Loucy (cell line): ENCODE measurements around the gene GSC.

Experiments used
- EZH2phosphoT487 ChIP-seq: fragments of 200-600 bp; IDR thresholded peaks from 2 replicates; pipeline ENCODE4 v1.6.1; 2018; ENCODE audit warnings: antibody characterized with exemption, mild to moderate bottlenecking, moderate library complexity, borderline replicate concordance
- TF ChIP-seq, protein P1 (sequence below): fragments of 200-600 bp; sonication (generic); conservative IDR thresholded peaks from 2 replicates; pipeline ENCODE4 v1.5.1; 2014; ENCODE audit warnings: mild to moderate bottlenecking, antibody characterized with exemption, low read length

DNA sequence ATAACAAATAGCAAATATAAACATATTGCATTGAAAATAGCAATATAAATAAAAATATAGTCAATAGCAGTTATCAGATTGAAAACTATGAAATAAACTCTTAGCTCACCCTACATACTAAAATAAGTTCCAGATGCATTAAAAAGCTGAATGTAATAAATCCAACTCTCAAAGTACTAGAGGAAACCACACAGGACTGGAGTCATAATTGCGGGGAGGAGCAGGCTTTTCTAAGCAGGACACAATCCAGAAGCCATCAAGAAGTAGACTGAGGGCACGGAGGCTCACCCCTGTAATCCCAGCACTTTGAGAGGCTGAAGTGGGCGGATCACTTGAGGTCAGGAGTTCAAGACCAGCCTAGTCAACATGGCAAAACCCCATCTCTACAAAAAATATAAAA is 22.2 kb downstream of the GSC start:
- TF ChIP-seq, protein P1, sequence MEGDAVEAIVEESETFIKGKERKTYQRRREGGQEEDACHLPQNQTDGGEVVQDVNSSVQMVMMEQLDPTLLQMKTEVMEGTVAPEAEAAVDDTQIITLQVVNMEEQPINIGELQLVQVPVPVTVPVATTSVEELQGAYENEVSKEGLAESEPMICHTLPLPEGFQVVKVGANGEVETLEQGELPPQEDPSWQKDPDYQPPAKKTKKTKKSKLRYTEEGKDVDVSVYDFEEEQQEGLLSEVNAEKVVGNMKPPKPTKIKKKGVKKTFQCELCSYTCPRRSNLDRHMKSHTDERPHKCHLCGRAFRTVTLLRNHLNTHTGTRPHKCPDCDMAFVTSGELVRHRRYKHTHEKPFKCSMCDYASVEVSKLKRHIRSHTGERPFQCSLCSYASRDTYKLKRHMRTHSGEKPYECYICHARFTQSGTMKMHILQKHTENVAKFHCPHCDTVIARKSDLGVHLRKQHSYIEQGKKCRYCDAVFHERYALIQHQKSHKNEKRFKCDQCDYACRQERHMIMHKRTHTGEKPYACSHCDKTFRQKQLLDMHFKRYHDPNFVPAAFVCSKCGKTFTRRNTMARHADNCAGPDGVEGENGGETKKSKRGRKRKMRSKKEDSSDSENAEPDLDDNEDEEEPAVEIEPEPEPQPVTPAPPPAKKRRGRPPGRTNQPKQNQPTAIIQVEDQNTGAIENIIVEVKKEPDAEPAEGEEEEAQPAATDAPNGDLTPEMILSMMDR: no peak
- no peak for TF ChIP-seq EZH2phosphoT487
